GM12891 (cell line): ENCODE results near the gene QRICH1. TPM values are rescaled to one million over a fixed set of nuclear protein-coding genes. Genes with fewer than 3 reads are reported as not detected.

ENCODE experiments used
- DNase-seq: peaks from one replicate; pipeline ENCODE4 v3.0.0; 2011; ENCODE audit warnings: low spot score; ENCODE audit not compliant: insufficient read length
- FAIRE-seq: peaks from 2 replicates; lab custom pipeline; 2011; peaks lifted over from hg19 to GRCh38; lab: Jason Lieb, UNC
- PAX5 ChIP-seq: IDR thresholded peaks from 2 replicates; pipeline ENCODE4 v1.6.1; 2011; ENCODE audit warnings: low read length, moderate library complexity, mild to moderate bottlenecking; ENCODE audit not compliant: insufficient read depth, severe bottlenecking
- POLR2A ChIP-seq: IDR thresholded peaks from 2 replicates; pipeline ENCODE4 v1.6.1; 2011; ENCODE audit warnings: low read depth, low read length, control low read depth
- POLR2AphosphoS5 ChIP-seq: IDR thresholded peaks from 2 replicates; pipeline ENCODE4 v1.6.1; 2011; ENCODE audit warnings: low read depth, low read length, control low read depth
- POU2F2 ChIP-seq: IDR thresholded peaks from 2 replicates; pipeline ENCODE4 v1.6.1; 2011; ENCODE audit warnings: low read depth, mild to moderate bottlenecking, control low read depth, low read length, moderate library complexity
- SPI1 ChIP-seq: IDR thresholded peaks from 2 replicates; pipeline ENCODE4 v1.6.1; 2011; ENCODE audit warnings: low read depth, low read length, control low read depth
- TAF1 ChIP-seq: IDR thresholded peaks from 2 replicates; pipeline ENCODE4 v1.6.1; 2011; ENCODE audit warnings: low read depth, low read length, control low read depth
- polyA plus RNA-seq: library from polyadenylated mRNA; unstranded; fragments of >200 nt; gene quantifications from one replicate; pipeline ENCODE4 v1.2.1, GENCODE V29; 2012; ENCODE audit warnings: low read depth, missing spikeins, inconsistent platforms; ENCODE audit not compliant: missing spikeins

Gene QRICH1
- 36.7 TPM for polyA plus RNA-seq

DNA sequence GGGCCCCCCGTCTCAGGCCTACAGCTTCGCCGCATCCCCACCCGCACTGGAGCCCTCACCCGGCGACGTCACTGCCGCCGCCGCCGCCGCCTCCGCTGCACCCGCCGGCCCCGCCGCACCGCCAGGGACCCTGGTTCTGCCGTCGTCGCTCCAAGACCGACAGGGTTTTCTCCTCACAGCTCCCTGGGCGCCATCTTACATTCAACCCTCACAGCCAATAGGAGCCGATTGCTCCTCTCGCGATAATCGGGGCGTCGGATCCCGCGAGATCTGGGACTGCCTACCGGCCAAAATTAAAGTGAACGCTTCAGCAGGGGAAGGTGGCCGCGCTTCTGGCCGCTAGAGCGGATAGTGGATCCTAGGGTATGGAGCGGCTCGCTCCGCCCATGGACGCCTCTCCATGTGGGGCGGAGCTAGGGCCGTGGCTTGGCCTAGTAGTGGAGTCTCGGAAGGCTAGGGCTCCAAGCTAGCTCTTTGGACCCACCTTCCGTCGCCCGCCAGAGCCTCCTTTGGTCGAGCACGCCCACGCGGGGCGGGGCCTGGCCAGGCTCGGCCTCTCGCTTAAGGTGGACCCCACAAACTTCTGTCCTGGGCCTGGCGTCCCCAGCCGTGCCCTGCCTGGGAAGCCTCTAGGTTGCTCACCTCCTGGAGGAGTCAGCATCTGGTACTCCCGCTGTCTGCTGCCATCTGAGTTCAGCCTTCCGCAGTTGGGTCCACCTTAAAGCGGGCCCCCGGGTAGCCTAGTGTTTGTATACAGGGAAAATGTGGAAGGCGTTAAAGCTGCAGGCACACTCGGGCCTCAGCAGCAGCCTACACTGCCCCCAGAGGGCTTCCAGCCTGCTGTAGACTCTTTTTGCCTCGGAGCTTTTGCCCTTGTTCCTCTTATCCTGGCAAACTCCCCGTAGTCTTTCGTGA lies at the start of gene QRICH1:
QRICH1 (minus strand) TSS at position 219 of the 915 bp plus-strand sequence. CDS start 17,054 bp downstream, outside the sequence.
- FAIRE-seq (no peak), DNase-seq (peak; percentile 87)
- peak; percentile 44 for TF ChIP-seq POU2F2
- peak; percentile 42; the same call in 1 of the 2 replicates for TF ChIP-seq POLR2AphosphoS5
- TF ChIP-seq TAF1: peak; percentile 96
- TF ChIP-seq PAX5: no peak
- no peak for TF ChIP-seq SPI1
- peak; percentile 75 for TF ChIP-seq POLR2A

- FAIRE-seq (no peak), DNase-seq (no peak)
- no peak for TF ChIP-seq PAX5
- TF ChIP-seq SPI1: no peak
- TF ChIP-seq TAF1: no peak
- TF ChIP-seq POLR2AphosphoS5: no peak
- TF ChIP-seq POLR2A: no peak
- no peak for TF ChIP-seq POU2F2
Observed at GRCh38 chr3:49140080-49140479, 46.2 kb upstream of the QRICH1 start.

DNA sequence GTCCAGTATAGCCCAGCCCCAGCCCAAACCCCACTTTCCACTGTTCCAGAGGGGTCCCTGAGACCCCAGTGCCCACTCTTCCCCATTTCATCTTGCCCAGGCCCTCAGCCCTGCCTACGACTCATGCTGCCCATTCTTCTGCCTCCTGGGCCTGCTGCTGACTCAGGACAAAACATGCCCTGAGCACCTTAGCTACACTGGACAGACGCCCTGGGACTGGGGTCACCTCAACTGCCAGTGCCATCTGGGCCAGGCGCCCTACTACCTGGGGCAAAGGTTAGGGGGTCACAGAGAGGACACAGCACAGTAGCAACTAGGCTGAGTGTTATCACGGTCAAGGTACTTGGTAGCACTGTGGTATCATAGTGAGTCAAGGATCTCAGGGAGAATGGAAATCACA lies 41.6 kb upstream of the QRICH1 start:
- TF ChIP-seq POLR2A (no peak), POLR2AphosphoS5 (no peak), SPI1 (no peak), POU2F2 (no peak), PAX5 (no peak), TAF1 (no peak)
- FAIRE-seq (no peak), DNase-seq (no peak)

GRCh38 chr3:49134471-49135265 lies 40.8 kb upstream of the QRICH1 start:
- FAIRE-seq (no peak), DNase-seq (no peak)
- no peak for TF ChIP-seq POLR2AphosphoS5
- no peak for TF ChIP-seq TAF1
- no peak for TF ChIP-seq SPI1
- no peak for TF ChIP-seq POU2F2
- no peak for TF ChIP-seq POLR2A
- TF ChIP-seq PAX5: no peak

GRCh38 chr3:49133226-49133951 lies 39.5 kb upstream of the QRICH1 start:
- no peak for FAIRE-seq
- TF ChIP-seq POLR2AphosphoS5 (no peak), TAF1 (no peak), POU2F2 (no peak), POLR2A (no peak), SPI1 (no peak), PAX5 (no peak)
- DNase-seq: no peak

DNA sequence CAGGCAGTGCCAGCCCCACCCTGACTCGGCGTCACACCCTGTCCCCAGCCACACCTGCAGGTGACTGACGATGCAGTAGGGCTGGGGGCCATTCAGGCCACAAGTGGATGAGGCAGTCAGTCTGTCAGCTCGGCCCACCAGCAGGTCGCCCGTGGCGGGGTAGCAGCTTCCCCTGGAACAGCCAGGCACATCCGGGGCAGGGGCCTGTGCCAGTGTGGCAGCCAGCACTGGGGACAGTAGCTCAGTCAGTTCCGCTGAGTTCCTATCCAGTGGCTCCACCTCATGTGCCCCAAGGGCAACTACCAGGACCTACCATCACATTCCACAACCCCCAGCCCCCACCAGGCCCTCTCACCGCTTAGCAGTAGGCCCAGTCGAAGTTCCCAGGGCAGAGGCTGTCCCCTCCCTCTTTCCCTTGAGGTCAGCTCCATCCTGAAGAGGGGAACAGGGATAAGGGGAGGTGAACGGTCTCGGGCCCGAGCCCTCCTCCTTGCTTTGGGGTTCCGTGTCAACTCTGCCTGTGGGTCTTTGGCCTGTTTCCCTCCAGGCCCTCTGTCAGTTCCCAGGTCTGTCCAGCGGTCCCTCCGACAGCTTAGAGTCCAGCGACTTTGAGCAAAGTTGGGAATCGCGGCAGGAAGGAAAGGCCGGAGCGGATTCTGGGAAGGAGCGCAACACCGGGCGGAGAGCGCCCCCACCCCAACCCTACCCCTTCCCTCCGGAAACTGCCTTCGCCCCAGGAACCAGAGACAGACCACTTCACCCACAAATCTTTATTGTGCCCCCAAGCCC lies 38.8 kb upstream of the QRICH1 start, which contains the start of gene LAMB2:
LAMB2 (minus strand) TSS at position 614 of the 789 bp plus-strand sequence; CDS start at position 431, 183 bp downstream.
- TF ChIP-seq POLR2AphosphoS5 (no peak), POU2F2 (no peak), TAF1 (no peak), PAX5 (no peak), SPI1 (no peak), POLR2A (no peak)
- no peak for FAIRE-seq
- DNase-seq: no peak

- TF ChIP-seq SPI1 (no peak), POU2F2 (no peak), PAX5 (no peak)
- DNase-seq: no peak
- no peak for FAIRE-seq
Observed at GRCh38 chr3:49132073-49132436, 38.2 kb upstream of the QRICH1 start.

GRCh38 chr3:49131576-49131975 lies 37.7 kb upstream of the QRICH1 start:
- FAIRE-seq (no peak), DNase-seq (no peak)
- TF ChIP-seq SPI1: no peak
- no peak for TF ChIP-seq POU2F2
- no peak for TF ChIP-seq POLR2AphosphoS5
- TF ChIP-seq PAX5: no peak
- no peak for TF ChIP-seq TAF1
- TF ChIP-seq POLR2A: no peak
